NCI-H524 treated with DMSO at 0.1 percent for 48 hours (cell line): ENCODE measurements around the gene PLXDC1.

Experiments
- DNase-seq: peaks from one replicate; lab custom pipeline; 2025; lab: John Stamatoyannopoulos, UW

Gene PLXDC1

GRCh38 chr17:39014044-39014794 is 137.2 kb downstream of the PLXDC1 start:
- no peak for DNase-seq
